GM12801 (cell line): ENCODE measurements around the gene PGM2.

Experiments used
- CTCF ChIP-seq: IDR thresholded peaks from one replicate; pipeline ENCODE4 v1.5.1; 2011; ENCODE audit warnings: control low read depth; ENCODE audit not compliant: insufficient read length; ENCODE audit errors: extremely low read depth

The PGM2 gene

DNA sequence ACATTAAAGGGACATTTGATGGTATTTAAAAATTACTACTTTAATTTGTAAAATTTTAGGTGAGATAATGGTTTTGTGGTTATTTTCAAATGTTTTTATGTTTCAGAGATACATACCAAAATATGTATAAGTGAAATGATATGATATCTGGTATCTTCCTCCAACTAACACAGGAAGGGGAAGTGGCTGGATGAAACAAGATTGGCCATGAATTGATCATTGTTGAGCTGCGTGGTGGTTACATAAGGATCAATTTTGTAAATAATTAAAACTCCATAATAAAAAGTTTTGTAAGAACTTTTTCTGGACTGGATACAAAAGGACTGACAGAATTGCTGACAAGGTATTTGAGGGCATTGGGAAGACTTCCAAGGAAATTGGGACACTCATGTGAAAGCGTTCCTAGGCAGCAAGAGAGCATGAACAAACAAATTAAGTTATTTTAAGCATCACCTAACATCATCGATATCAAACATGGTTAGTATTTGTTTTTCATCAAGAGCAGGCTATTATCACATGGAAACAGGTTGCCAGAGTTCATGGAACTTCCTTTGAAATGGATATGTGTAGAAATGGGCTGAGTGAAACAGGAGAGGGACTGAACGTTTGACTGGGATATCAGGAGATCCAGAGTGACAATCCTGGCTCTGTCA is 4.4 kb upstream of the PGM2 start:
- no peak for TF ChIP-seq CTCF

DNA sequence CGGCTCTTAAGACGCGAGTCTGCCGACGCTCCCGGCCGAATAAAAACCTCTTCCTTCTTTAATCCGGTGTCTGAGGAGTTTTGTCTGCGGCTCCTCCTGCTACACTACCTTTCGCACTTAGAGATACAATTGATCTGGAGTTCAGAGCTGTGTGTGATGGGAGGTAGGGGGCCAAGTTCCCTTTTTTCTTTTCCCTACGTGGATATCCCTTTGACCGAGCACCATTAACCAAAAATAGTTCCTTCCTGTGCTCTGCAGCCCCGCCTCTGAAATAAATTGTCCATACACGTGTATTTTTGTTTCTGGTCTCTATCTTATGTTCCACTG is 555 bp upstream of the PGM2 start:
- no peak for TF ChIP-seq CTCF

DNA sequence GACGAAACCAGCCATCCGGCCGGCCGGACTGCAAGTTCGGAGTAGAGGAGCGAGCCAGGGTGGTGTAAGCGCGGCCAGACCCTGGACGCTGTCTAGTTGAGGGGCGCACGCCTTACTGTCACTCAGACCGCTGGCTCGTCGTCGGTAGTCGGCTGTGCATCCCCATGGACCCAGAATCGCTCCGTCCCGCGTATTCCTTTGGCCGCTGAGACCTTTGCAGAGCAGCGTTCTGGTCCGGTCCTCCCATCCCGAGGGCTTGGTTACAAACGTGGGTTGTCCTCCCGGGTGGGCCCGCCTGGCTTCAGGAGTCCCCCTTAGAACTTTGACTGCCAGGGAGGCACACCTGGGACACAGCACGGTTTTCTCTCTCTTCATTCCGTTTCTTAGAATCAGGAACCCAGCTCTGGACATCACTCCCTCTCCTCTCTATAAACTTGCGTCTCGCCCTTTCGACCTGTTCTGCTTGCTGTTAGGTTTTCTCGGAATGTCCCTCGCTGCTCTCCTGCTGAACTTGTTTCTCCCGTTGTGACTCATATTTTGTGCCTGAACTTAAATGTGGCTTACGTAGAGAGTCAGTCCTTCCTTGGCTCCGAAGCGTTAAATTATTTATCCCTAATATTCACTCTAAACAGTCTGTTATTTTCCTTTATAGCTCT is 672 bp downstream of the PGM2 start:
- no peak for TF ChIP-seq CTCF

DNA sequence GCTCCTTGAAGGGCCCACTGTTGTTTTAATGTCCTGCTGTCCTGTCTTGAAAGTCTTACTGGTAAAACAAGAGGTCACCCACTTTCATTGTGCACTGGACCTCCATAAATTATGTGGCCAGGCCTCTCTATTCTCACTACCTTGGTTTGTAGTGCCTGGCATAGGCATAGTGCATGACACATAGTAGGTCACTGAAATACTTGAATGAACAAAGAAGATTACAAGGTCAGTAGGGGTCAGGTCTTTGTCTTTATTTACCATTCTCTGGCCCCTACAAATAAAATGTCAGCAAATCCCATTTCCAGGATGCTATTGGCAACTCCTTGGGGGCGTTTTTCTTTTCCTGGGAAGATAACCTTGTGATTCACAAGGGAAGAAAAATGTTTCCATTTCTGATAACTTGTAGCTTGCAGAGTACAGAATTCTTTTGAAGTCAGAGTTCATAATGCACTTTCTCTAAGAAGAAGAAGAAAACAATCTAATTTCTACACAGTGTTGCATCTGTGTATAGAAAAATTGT is 1.4 kb downstream of the PGM2 start:
- TF ChIP-seq CTCF, result no peak

DNA sequence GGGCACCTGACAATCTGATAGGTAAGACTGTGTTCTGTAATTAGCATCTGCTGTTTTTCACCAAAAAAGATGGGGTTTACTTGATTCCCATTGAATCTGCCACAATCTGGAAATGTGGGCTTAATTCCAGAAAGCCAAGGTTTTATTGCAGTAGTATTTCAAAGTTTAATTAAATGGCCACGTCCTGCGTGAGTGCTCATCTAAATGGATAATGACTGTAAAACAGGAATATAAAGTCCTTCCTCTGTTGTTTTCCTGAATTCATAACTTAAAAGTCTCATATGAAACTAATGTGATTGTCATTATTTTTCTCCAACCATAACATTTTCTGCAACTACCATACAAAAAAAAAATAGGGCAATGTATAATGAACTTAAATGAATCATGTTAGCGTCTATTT is 2.4 kb downstream of the PGM2 start:
- TF ChIP-seq CTCF, result no peak

DNA sequence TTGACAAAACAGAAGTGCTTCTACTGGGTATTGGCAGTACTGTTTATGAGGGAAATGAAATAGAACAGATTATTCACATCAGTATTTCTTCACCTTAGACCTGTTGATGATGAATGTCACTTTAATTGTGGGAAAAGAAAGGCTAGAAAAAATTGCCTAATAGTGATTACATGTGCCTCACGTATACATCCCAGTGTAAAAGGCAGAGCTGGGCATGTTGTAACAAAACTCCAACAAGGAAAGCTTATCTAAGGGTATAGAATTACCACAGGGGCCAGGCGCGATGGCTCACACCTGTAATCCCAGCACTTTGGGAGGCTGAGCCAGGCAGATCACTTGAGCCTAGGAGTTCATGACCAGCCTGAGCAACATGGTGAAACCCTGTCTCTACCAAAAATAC is 4.2 kb downstream of the PGM2 start:
- TF ChIP-seq CTCF, result no peak

- no peak for TF ChIP-seq CTCF
These were observed 8.5 kb downstream of the PGM2 start for GRCh38 chr4:37835031-37835430.

GRCh38 chr4:37835806-37836205 is 9.3 kb downstream of the PGM2 start:
- no peak for TF ChIP-seq CTCF
